K562 (cell line): ENCODE measurements around the gene TAF1A. TPM values are rescaled to one million over a fixed set of nuclear protein-coding genes. Genes with fewer than 3 reads are reported as not detected.

Experiments used
- ATAC-seq: fragments of 200-7000 bp; cut with Tn5 transposase; 3 replicates; pipeline ENCODE4 v1.9.1; 2020; ENCODE audit warnings: moderate library complexity
- BruUV-seq: library from RNA; stranded (reverse); fragments of 400-500 nt; replicated peaks from 2 replicates; lab custom pipeline; 2021; lab: Mats Ljungman, UMichigan
- CTCF ChIA-PET: fragments of 300-600 bp; formaldehyde crosslinking; extraction: SDS; loops from one replicate; lab custom pipeline; 2021; ENCODE audit warnings: low intra/inter-chr PET ratio; lab: Yijun Ruan, JAX
- POLR2A ChIA-PET: fragments of 300-600, 350-650 bp; sonication (Branson Sonifier 250); formaldehyde crosslinking; extraction: SDS; loops from one replicate; lab custom pipeline; 2021; ENCODE audit warnings: antibody characterized with exemption, inconsistent platforms; lab: Yijun Ruan, JAX
- DNase-seq, 4 experiments: peaks; one replicate each; pipeline versions ENCODE4 v3.0.0 to v3.0.0-alpha.2; 2011 to 2018; ENCODE audit warnings: low spot score in 3 of 4, mixed read lengths in 3 of 4; ENCODE audit errors: extremely low read depth in 1 of 4
- FAIRE-seq: peaks from 2 replicates; lab custom pipeline; 2011; peaks lifted over from hg19 to GRCh38; lab: Jason Lieb, UNC
- H2AFZ ChIP-seq: 2 replicates; pipeline ENCODE4 v1.6.0; 2011; ENCODE audit warnings: low read depth, low read length, control low read depth, inconsistent platforms
- H3K27ac ChIP-seq: fragments of 200-600 bp; 3 replicates; pipeline ENCODE4 v1.8.0; 2011; ENCODE audit warnings: low read depth, mild to moderate bottlenecking, control low read depth, inconsistent platforms, low read length, moderate library complexity, mixed read lengths; ENCODE audit errors: extremely low read depth
- H3K27me3 ChIP-seq, 2 experiments: fragments of 300-600 bp in 1 of 2; 2 replicates in 1 of 2; 3 replicates in 1 of 2; pipeline versions ENCODE4 v1.6.0 to v1.8.0; 2011; ENCODE audit warnings: inconsistent platforms in 2 of 2, low read length in 2 of 2, mild to moderate bottlenecking in 1 of 2, mixed read lengths in 1 of 2, moderate library complexity in 1 of 2; ENCODE audit not compliant: control insufficient read depth in 2 of 2, insufficient read depth in 2 of 2
- H3K36me3 ChIP-seq: fragments of 300-600 bp; 3 replicates; pipeline ENCODE4 v1.8.0; 2011; ENCODE audit warnings: mild to moderate bottlenecking, low read length, inconsistent platforms; ENCODE audit not compliant: control insufficient read depth, insufficient read depth
- H3K4me1 ChIP-seq, 2 experiments: fragments of 200-600 bp in 1 of 2; replicated peaks in 1 of 2; 2 replicates in 1 of 2; 3 replicates in 1 of 2; pipeline versions ENCODE4 v1.5.1 to v1.8.0; 2011; ENCODE audit warnings: inconsistent platforms in 2 of 2, low read length in 2 of 2, mild to moderate bottlenecking in 1 of 2, mixed read lengths in 1 of 2, moderate library complexity in 1 of 2; ENCODE audit not compliant: control insufficient read depth in 2 of 2, insufficient read depth in 2 of 2
- H3K4me2 ChIP-seq: 2 replicates; pipeline ENCODE4 v1.6.1; 2011; ENCODE audit warnings: low read length, control low read depth, inconsistent platforms, mixed read lengths; ENCODE audit not compliant: insufficient read depth
- H3K4me3 ChIP-seq: fragments of 200-600 bp; sonication (generic), shearing (Covaris generic); 2 replicates; pipeline ENCODE4 v1.5.1; 2016; ENCODE audit warnings: control low read depth, inconsistent platforms
- H3K79me2 ChIP-seq: fragments of 200-600 bp; 3 replicates; pipeline ENCODE4 v1.8.0; 2011; ENCODE audit warnings: low read length, inconsistent platforms; ENCODE audit not compliant: control insufficient read depth, insufficient read depth
- H3K9ac ChIP-seq, 2 experiments: 2 replicates each; pipeline versions ENCODE4 v1.6.0 to v1.6.1; 2011; ENCODE audit warnings: low read depth in 2 of 2, low read length in 2 of 2, control low read depth in 1 of 2, inconsistent platforms in 1 of 2, mild to moderate bottlenecking in 1 of 2, mixed read lengths in 1 of 2; ENCODE audit not compliant: insufficient read depth in 1 of 2
- H3K9me1 ChIP-seq: one replicate; pipeline ENCODE4 v1.6.0; 2011; ENCODE audit warnings: inconsistent platforms, mild to moderate bottlenecking, low read length, moderate library complexity; ENCODE audit not compliant: control insufficient read depth, insufficient read depth
- H3K9me3 ChIP-seq: replicated peaks from 2 replicates; pipeline ENCODE4 v1.5.1; 2011; ENCODE audit warnings: low read depth, low read length, inconsistent platforms; ENCODE audit not compliant: control insufficient read depth, insufficient read depth
- H4K20me1 ChIP-seq: replicated peaks from 2 replicates; pipeline ENCODE4 v1.6.1; 2011; ENCODE audit warnings: low read length, inconsistent platforms, mixed read lengths; ENCODE audit not compliant: control insufficient read depth, insufficient read depth
- BHLHE40 ChIP-seq: IDR thresholded peaks from 2 replicates; pipeline ENCODE4 v1.6.1; 2011; ENCODE audit warnings: low read length, improper control_type of control experiment
- BRF1 ChIP-seq: IDR thresholded peaks from 3 replicates; pipeline ENCODE4 v1.6.1; 2011; ENCODE audit warnings: borderline replicate concordance, mild to moderate bottlenecking; ENCODE audit not compliant: insufficient read length; ENCODE audit errors: extremely low read depth
- CEBPB ChIP-seq: fragments of 450-650 bp; IDR thresholded peaks from 2 replicates; pipeline ENCODE4 v1.6.1; 2016; ENCODE audit warnings: missing genetic modification characterization, missing compliant biosample characterization
- DNMT1 ChIP-seq: fragments of 450-650 bp; IDR thresholded peaks from 2 replicates; pipeline ENCODE4 v1.6.1; 2016; ENCODE audit warnings: antibody characterized with exemption, mild to moderate bottlenecking
- L3MBTL2 ChIP-seq: fragments of 450-650 bp; IDR thresholded peaks from 2 replicates; pipeline ENCODE4 v1.6.1; 2016; ENCODE audit warnings: mild to moderate bottlenecking, moderate library complexity
- SMARCE1 ChIP-seq: fragments of 450-650 bp; IDR thresholded peaks from 2 replicates; pipeline ENCODE4 v1.7.1; 2016; ENCODE audit warnings: mild to moderate bottlenecking
- TRIM24 ChIP-seq, 2 experiments: fragments of 450-650 bp; IDR thresholded peaks; 2 replicates each; pipeline ENCODE4 v1.6.1; 2016
- WGBS: fragments of 100-300 bp; shearing (Covaris generic); methylation state at CpG from one replicate; pipeline ENCODE4 v1.1.6; 2016; ENCODE audit warnings: low coverage, mixed read lengths; ENCODE audit not compliant: insufficient coverage; ENCODE audit errors: missing lambda C conversion rate; 5-methylcytosine and 5-hydroxymethylcytosine counted together
- in situ Hi-C: fragments of 300-500 bp; cut with MboI; formaldehyde crosslinking; loops from 4 replicates; pipeline ENCODE4 v1.15.0; 2018; ENCODE audit warnings: inconsistent platforms, mixed read lengths
- intact Hi-C: fragments of 100-400 bp; cut with micrococcal nuclease; formaldehyde crosslinking; loops from 2 replicates; pipeline ENCODE4 v1.14.2; 2022
- polyA plus RNA-seq, 8 experiments: library from polyadenylated mRNA; depleted of rRNA in 4 of 8; stranded (reverse) in 5 of 8; unstranded in 3 of 8; fragments of >200 nt; fragmentation: Nextera tagmentation in 2 of 8; fragmentation: Illumina TruSeq in 1 of 8; extraction: Ambion mirVana in 2 of 8; extraction: Trizol in 1 of 8; gene quantifications; 2 replicates each; pipeline versions ENCODE4 v1.2.1 to v1.2.3, GENCODE V29; 2011 to 2014; ENCODE audit warnings: inconsistent platforms in 1 of 8, missing spikeins in 1 of 8
- total RNA-seq, 7 experiments: library from RNA; depleted of rRNA in 6 of 7; stranded (reverse); fragments of >200 nt in 6 of 7; fragmentation: Illumina TruSeq in 2 of 7; extraction: Trizol in 2 of 7; gene quantifications; 2 replicates each; pipeline versions ENCODE4 v1.2.1 to v1.2.3, GENCODE V29; 2011 to 2021; ENCODE audit warnings: low replicate concordance in 1 of 7
- TF ChIP-seq, protein P1 (sequence below): fragments of 450-650 bp; IDR thresholded peaks from 2 replicates; pipeline ENCODE4 v1.6.1; 2016; ENCODE audit warnings: mild to moderate bottlenecking, moderate library complexity
- TF ChIP-seq, protein P2 (sequence below): fragments of 200-800 bp; sonication (Bioruptor generic); IDR thresholded peaks from 2 replicates; pipeline ENCODE4 v1.6.1; 2017; ENCODE audit warnings: missing genetic modification characterization, missing compliant biosample characterization

Gene TAF1A
- total and polyA plus RNA-seq, 9 of the 15 experiments (the other 6 are each of a cell fraction or from before 2014, with no cell fraction given): 17.8 to 36.8 (median 25.3) TPM

DNA sequence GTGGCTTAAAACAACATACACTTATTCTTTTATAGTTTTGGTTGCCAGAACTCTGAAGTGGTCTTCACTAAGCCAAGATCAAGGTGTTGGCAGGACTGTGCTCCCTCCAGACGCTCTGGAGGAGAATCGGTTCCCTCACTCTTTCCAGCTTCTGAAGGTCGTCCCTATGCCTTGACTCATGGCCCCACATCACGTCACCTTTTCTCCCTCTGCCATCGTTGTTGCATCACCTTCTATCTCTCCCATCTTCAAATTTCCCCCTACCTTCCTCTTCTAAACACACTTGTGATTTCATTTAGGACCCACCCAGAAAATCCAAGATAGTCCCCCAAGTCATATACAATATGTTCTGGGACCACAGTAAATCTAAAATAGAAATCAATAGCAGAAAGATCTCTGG, 54.3 kb downstream of the TAF1A start (continued):
- TF ChIP-seq SMARCE1: 0 out of 2 replicates have a peak, but pooled peaks have one; percentile 18

DNA sequence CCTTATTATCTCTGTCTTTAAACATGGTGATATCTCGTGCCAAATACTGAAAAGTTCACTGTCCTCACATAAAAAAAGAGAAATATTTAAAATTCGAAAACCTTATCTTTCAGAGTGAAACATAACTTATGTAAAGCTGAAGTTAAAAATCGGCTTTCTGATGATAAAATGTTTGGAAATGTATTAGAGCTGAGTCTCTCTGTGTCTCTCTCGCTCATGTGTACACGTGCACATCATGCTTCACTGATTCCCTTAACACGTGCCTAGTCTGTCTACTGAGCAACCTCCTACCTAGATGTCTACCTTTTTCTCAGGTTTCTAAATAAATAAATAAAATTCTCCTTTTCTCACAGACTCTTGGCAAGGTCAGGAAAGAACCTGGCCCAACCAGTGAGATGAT, 58.9 kb downstream of the TAF1A start:
- H3K9ac ChIP-seq: no peak overlapping the region
- H3K9me3 ChIP-seq: no peaks in the 10 kb centered on the region
- no peak overlapping the region for H2AFZ ChIP-seq
- ChIA-PET CTCF (no interaction called here), POLR2A (no interaction called here)
- H3K4me3 ChIP-seq: no peak overlapping the region
- no peaks in the 10 kb centered on the region for H3K79me2 ChIP-seq
- ATAC-seq (0 out of 3 replicates have a peak, but pooled peaks have one; percentile 19), FAIRE-seq (no peak), DNase-seq (no peak)
- no peaks in the 10 kb centered on the region for H4K20me1 ChIP-seq
- H3K4me1 ChIP-seq: no peaks in the 10 kb centered on the region
- no peak overlapping the region for H3K4me2 ChIP-seq
- no peaks in the 10 kb centered on the region for H3K9me1 ChIP-seq
- no TSS peak for BruUV-seq
- H3K27ac ChIP-seq: no peak overlapping the region
- in situ Hi-C loops: no loop called here
- peaks cover 12 to 27% of the 10 kb centered on the region in 2 experiments; a peak in 4 of 5 replicates for H3K27me3 ChIP-seq
- WGBS: 4% methylated on average over 6 of the region's 6 CpGs
- intact Hi-C loops: no loop called here
- no peaks in the 10 kb centered on the region for H3K36me3 ChIP-seq
- TF ChIP-seq CEBPB (tag): peak; percentile 49
- TF ChIP-seq BRF1: no peak
- TF ChIP-seq TRIM24 (IDR thresholded peaks at IDR 0.05): peak in 1 of 2 experiments; percentile 13; a peak in 1 of 4 replicates
- no peak for TF ChIP-seq DNMT1
- TF ChIP-seq, protein P1, sequence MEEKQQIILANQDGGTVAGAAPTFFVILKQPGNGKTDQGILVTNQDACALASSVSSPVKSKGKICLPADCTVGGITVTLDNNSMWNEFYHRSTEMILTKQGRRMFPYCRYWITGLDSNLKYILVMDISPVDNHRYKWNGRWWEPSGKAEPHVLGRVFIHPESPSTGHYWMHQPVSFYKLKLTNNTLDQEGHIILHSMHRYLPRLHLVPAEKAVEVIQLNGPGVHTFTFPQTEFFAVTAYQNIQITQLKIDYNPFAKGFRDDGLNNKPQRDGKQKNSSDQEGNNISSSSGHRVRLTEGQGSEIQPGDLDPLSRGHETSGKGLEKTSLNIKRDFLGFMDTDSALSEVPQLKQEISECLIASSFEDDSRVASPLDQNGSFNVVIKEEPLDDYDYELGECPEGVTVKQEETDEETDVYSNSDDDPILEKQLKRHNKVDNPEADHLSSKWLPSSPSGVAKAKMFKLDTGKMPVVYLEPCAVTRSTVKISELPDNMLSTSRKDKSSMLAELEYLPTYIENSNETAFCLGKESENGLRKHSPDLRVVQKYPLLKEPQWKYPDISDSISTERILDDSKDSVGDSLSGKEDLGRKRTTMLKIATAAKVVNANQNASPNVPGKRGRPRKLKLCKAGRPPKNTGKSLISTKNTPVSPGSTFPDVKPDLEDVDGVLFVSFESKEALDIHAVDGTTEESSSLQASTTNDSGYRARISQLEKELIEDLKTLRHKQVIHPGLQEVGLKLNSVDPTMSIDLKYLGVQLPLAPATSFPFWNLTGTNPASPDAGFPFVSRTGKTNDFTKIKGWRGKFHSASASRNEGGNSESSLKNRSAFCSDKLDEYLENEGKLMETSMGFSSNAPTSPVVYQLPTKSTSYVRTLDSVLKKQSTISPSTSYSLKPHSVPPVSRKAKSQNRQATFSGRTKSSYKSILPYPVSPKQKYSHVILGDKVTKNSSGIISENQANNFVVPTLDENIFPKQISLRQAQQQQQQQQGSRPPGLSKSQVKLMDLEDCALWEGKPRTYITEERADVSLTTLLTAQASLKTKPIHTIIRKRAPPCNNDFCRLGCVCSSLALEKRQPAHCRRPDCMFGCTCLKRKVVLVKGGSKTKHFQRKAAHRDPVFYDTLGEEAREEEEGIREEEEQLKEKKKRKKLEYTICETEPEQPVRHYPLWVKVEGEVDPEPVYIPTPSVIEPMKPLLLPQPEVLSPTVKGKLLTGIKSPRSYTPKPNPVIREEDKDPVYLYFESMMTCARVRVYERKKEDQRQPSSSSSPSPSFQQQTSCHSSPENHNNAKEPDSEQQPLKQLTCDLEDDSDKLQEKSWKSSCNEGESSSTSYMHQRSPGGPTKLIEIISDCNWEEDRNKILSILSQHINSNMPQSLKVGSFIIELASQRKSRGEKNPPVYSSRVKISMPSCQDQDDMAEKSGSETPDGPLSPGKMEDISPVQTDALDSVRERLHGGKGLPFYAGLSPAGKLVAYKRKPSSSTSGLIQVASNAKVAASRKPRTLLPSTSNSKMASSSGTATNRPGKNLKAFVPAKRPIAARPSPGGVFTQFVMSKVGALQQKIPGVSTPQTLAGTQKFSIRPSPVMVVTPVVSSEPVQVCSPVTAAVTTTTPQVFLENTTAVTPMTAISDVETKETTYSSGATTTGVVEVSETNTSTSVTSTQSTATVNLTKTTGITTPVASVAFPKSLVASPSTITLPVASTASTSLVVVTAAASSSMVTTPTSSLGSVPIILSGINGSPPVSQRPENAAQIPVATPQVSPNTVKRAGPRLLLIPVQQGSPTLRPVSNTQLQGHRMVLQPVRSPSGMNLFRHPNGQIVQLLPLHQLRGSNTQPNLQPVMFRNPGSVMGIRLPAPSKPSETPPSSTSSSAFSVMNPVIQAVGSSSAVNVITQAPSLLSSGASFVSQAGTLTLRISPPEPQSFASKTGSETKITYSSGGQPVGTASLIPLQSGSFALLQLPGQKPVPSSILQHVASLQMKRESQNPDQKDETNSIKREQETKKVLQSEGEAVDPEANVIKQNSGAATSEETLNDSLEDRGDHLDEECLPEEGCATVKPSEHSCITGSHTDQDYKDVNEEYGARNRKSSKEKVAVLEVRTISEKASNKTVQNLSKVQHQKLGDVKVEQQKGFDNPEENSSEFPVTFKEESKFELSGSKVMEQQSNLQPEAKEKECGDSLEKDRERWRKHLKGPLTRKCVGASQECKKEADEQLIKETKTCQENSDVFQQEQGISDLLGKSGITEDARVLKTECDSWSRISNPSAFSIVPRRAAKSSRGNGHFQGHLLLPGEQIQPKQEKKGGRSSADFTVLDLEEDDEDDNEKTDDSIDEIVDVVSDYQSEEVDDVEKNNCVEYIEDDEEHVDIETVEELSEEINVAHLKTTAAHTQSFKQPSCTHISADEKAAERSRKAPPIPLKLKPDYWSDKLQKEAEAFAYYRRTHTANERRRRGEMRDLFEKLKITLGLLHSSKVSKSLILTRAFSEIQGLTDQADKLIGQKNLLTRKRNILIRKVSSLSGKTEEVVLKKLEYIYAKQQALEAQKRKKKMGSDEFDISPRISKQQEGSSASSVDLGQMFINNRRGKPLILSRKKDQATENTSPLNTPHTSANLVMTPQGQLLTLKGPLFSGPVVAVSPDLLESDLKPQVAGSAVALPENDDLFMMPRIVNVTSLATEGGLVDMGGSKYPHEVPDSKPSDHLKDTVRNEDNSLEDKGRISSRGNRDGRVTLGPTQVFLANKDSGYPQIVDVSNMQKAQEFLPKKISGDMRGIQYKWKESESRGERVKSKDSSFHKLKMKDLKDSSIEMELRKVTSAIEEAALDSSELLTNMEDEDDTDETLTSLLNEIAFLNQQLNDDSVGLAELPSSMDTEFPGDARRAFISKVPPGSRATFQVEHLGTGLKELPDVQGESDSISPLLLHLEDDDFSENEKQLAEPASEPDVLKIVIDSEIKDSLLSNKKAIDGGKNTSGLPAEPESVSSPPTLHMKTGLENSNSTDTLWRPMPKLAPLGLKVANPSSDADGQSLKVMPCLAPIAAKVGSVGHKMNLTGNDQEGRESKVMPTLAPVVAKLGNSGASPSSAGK: peak; percentile 43; the same call in 1 of the 2 replicates
- peak; percentile 68 for TF ChIP-seq BHLHE40
- TF ChIP-seq, protein P2, sequence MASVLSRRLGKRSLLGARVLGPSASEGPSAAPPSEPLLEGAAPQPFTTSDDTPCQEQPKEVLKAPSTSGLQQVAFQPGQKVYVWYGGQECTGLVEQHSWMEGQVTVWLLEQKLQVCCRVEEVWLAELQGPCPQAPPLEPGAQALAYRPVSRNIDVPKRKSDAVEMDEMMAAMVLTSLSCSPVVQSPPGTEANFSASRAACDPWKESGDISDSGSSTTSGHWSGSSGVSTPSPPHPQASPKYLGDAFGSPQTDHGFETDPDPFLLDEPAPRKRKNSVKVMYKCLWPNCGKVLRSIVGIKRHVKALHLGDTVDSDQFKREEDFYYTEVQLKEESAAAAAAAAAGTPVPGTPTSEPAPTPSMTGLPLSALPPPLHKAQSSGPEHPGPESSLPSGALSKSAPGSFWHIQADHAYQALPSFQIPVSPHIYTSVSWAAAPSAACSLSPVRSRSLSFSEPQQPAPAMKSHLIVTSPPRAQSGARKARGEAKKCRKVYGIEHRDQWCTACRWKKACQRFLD (CRISPR knock-in tag): no peak
- TF ChIP-seq L3MBTL2: peak; percentile 56
